ENCODE results near the gene POC1A.

Gene POC1A

GRCh38 chr3:52085681-52086282, 68.4 kb downstream of the POC1A start:
- no peak for DNase-seq (ENCODE audit: low spot score)

- DNase-seq (ENCODE audit: low spot score): no peak
Observed at GRCh38 chr3:52084954-52085680, 69.1 kb downstream of the POC1A start.

- no peak for DNase-seq (ENCODE audit: low spot score)
Observed at GRCh38 chr3:52084216-52084945, 69.8 kb downstream of the POC1A start.

GRCh38 chr3:52083556-52084087, 70.6 kb downstream of the POC1A start:
- DNase-seq (ENCODE audit: low spot score): no peak

- no peak for DNase-seq (ENCODE audit: low spot score)
Observed at GRCh38 chr3:52082951-52083350, 71.3 kb downstream of the POC1A start.

GRCh38 chr3:52080830-52081719, 73.1 kb downstream of the POC1A start:
- DNase-seq (ENCODE audit: low spot score): no peak

- DNase-seq (ENCODE audit: low spot score): no peak
Observed at GRCh38 chr3:52079958-52080357, 74.3 kb downstream of the POC1A start.

- no peak for DNase-seq (ENCODE audit: low spot score)
Observed at GRCh38 chr3:52078781-52079560, 75.3 kb downstream of the POC1A start.

GRCh38 chr3:52077925-52078324, 76.3 kb downstream of the POC1A start:
- DNase-seq (ENCODE audit: low spot score): no peak

GRCh38 chr3:52076896-52077780, 77.1 kb downstream of the POC1A start:
- peak; percentile 43 for DNase-seq (ENCODE audit: low spot score)

- DNase-seq (ENCODE audit: low spot score): no peak
Observed at GRCh38 chr3:52073490-52073889, 80.7 kb downstream of the POC1A start.

- no peak for DNase-seq (ENCODE audit: low spot score)
Observed at GRCh38 chr3:52072471-52072870, 81.8 kb downstream of the POC1A start.

GRCh38 chr3:52072020-52072419, 82.2 kb downstream of the POC1A start:
- DNase-seq (ENCODE audit: low spot score): no peak

- no peak for DNase-seq (ENCODE audit: low spot score)
Observed at GRCh38 chr3:52070724-52071621, 83.2 kb downstream of the POC1A start.

GRCh38 chr3:52069855-52070254, 84.4 kb downstream of the POC1A start:
- no peak for DNase-seq (ENCODE audit: low spot score)

GRCh38 chr3:52069135-52069534, 85.1 kb downstream of the POC1A start:
- DNase-seq (ENCODE audit: low spot score): no peak

GRCh38 chr3:52068730-52069129, 85.5 kb downstream of the POC1A start:
- DNase-seq (ENCODE audit: low spot score): no peak

GRCh38 chr3:52068055-52068571, 86.1 kb downstream of the POC1A start:
- no peak for DNase-seq (ENCODE audit: low spot score)

GRCh38 chr3:52067526-52067925, 86.7 kb downstream of the POC1A start:
- no peak for DNase-seq (ENCODE audit: low spot score)
